Measurements from ENCODE around the gene GPC2.
"Not testable (repeated sequence)": the region's sequence is repeated elsewhere in the genome, so short reads cannot be mapped to it uniquely, and the experiment has no call there.

GPC2 gene

DNA sequence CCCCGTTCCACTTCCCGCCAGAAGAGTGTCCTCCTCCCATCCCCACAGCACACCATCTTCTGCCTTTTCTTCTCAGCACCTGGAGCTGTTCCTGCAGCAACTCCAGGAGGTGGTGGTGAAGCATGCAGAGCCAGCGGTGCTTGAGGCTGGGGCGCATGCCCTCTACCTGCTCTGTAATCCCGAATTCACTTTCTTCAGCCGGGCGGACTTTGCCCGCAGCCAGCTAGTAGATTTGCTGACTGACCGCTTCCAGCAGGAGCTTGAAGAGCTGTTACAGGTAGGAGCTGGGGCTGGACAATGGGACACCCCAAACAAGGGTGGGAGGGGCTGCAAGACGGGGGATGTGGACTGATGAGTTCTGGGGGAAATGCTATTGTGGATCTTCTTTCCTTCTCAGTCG, 23.5 kb upstream of the GPC2 start:
- DNase-seq, result no peak

DNA sequence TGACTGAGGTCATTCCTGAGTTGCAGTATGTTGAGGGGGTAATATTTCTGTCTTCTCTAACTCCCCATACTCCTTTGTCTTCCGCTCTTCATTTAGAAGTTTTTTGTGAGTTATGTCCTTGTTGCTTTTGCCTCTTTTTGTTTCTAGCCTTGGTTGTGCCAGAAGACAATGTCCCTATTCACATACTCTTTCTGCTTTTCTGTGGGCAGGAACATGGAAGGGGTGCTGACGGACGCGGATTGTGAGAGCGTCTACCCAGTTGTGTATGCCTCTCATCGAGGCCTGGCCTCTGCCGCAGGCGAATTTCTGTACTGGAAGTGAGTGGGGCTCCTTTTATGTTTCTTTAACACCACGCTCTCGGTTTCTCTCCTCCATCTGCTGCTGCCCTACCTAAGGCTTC, 21.1 kb upstream of the GPC2 start:
- no peak for DNase-seq

DNA sequence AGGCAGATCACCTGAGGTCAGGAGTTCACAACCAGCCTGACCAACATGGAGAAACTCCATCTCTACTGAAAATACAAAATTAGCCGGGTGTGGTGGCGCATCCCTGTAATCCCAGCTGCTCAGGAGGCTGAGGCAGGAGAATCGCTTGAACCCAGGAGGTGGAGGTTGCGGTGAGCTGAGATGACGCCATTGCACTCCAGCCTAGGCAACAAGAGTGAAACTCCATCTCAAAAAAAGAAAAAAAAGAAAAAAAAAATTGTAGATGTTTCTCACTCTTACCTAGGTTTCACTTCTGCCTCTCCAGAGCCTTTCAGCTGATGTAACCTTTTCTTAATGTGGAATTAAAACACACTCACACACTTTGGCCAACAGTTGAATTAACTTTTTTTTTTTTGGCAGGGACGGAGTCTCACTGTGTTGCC, 18.7 kb upstream of the GPC2 start:
- DNase-seq, result not testable (repeated sequence)

DNA sequence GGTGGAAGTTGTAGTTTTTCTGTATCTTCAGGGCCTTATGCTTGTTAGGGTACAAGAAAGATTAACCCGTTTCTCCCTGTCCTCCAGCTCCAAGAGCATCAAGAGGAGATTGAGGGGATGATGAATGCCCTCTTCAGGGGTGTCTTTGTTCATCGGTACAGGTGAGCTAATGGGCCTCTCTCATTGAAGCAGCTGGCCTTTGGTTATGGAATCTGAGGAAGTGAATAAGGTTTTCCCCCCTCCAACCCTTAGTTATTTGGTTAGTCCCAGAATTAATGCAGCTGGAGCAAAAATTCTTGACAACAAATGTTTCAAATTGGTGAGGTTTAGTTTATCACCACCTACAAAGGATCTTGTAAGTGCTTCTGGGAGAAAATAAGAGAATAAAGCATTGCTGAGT, 18.0 kb upstream of the GPC2 start:
- DNase-seq, result no peak

DNA sequence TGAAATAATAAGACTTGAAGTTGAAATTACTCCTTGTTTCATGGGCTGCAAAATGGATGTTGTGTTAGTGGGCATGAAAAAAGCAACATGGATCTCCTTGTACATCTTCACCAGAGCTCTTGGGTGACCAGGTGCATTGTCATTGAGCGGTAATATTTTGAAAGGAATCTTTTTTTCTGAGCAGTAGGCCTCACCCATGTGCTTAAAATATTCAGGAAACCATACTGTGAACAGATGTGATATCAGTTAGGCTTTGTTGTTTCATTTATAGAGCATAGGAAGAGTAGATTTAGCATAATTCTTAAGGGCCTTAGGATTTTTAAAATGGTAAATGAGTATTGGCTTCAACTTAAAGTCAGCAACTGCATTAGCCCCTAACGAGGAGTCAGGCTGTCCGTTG, 15.8 kb upstream of the GPC2 start:
- DNase-seq, result no peak

DNA sequence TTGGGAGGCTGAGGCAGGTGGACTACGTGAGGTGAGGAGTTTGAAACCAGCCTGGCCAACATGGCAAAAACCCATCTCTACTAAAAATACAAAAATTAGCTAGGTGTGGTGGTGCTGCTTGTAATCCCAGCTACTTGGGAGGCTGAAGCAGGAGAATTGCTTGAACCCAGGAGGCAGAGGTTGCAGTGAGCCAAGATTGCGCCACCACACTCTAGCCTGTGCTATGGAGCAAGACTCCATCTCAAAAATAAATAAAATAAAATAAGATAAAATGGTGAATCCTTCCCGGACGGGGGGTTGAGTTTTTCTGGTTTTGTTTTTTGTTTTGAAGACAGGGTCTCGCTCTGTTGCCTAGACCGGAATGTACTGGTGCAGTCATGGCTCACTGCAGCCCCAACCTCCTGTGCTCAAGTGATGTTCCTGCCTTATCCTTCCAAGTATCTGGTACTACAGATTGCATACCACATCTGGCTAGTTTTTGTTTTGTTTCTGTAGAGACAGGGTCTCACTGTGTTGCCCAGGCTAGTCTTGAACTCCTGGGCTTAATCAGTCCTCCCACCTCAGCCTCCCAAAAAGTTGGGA, 15.2 kb upstream of the GPC2 start:
- not testable (repeated sequence) for DNase-seq

DNA sequence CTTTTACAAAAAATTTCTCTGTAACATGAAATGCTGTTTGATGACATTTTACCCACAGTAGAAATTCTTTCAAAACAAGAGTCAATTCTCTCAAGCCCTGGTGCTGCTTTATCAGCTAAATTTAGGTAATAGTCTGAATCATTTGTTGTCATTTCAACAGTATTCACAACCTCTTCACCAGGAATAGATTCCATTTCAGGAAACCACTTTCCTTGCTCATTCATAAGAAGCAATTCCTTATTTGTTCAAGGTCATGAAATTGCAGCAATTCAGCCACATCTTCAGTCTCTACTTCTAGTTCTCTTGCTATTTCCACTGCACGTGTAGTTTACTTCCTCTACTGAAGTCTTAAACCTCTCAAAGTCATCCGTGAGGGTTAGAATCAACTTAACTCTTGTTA, 14.6 kb upstream of the GPC2 start:
- no peak for DNase-seq

DNA sequence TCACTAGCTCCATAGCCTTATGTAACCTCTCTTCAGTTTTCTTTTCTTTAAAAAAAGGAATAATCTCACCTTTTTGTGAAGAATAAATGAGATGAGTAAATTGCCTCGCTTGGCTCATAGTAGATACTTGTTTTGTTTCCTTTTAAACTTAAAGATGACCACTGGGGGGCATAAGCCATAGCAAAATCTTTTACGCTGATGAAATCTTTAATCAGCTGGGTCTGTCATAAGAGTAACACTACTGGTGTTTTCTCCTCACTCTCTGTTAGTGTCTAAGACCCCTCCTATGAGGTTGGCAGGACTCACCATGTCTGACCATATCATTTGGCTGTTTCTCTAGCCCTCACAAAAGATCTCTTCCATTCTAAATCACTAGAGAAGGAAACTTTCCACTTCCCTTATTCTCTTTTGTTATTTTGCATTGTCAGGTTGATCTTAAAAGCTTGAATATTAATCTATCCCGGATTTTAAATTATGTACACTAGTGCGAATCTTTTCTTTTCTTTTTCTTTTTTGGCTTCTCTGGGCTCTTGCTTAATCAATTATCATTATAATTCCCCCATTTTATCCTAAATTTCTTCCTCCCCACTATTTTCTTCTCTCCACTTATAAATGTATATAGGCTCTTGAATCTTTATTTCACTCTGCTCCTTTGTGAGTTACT, 13.0 kb upstream of the GPC2 start:
- no peak for DNase-seq

DNA sequence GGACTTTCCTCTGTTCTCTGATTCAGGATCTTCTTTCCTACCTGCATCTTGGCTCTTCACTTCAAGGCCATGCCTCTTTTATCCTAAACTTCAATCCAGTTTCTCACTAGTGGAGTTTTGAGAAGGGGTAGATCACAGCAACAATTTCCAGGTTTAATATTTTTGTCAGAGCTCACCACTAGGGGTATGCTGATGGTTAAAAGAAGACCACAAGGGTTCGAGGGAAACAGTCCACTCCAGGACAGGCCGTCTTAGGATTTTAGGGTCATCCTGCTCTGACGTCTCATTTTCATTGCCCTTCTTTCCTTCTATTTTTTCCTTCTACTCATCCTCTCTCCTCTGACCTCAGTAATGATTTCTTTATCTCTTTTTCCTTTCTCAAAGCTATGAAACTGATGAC, 11.9 kb upstream of the GPC2 start:
- no peak for DNase-seq

DNA sequence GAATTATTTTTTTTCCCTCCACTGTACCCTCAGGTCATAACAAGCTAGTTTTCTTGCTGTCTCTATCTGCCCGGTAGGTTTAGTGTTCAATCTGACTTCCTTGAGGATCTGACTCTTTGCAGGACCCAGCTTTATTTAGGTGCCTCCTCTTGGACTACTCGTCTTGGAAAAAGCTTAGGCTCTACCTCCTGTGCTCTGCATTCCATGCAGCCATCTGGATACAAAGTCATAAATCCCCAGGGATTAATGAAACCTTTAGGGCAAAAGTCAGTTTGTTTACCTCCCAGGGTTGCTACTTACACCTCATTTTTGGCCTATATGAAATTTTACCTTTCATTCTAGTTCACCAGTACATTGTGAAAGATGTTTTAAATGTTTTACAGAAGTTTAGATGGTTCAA, 8.5 kb upstream of the GPC2 start:
- DNase-seq, result no peak

DNA sequence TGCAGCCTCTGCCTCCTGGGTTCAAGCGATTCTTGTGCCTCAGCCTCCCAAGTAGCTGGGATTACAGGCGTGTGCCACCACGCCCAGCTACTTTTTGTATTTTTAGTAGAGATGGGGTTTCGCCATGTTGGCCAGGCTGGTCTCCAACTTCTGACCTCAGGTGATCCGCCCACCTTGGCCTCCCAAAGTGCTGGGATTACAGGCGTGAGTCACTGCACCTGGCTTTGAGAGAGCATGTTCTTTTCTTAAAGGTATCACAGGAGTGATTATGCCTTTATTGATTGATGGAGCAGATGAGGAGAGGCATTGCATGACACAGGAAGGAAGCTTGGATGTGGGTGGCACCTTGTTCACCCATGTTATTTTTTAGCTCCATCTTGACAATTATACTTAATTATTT, 5.9 kb upstream of the GPC2 start:
- DNase-seq, result not testable (repeated sequence)

DNA sequence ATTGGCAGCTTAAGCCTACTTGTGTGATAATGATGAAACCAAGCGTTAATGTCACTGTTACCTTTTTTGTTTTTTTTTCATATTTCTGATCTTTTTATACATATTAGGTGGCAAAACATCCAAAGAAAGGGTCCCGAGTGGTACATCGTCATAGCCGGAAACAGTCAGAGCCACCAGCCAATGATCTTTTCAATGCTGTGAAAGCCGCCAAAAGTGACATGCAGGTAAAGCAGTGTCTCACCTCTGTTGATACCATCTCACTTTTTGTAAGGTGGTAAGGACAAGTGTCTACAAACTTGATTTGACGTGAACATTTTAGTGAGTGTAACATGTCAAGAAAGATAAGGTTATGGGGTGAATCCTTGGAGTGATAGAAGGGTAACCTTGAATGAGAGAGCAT, 5.4 kb upstream of the GPC2 start:
- not testable (repeated sequence) for DNase-seq

DNA sequence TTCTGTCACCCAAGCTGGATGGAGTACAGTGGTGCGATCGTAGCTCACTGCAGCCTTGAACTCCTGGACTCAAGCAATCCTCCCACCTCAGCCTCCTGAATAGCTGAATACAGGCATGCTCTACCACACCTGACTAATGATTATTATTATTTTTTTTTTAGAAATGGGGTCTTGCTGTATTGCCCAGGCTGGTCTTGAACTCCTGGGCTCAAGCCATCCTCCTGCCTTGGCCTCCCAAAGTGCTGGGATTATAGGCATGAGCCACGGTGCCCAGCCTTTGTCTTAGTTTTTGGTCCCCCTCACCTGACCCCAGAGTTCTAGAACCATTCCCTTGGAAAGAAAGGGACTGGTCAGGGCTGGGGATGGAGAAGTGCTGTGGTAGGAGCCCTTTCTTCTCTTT, 2.9 kb upstream of the GPC2 start:
- DNase-seq, result not testable (repeated sequence)

DNA sequence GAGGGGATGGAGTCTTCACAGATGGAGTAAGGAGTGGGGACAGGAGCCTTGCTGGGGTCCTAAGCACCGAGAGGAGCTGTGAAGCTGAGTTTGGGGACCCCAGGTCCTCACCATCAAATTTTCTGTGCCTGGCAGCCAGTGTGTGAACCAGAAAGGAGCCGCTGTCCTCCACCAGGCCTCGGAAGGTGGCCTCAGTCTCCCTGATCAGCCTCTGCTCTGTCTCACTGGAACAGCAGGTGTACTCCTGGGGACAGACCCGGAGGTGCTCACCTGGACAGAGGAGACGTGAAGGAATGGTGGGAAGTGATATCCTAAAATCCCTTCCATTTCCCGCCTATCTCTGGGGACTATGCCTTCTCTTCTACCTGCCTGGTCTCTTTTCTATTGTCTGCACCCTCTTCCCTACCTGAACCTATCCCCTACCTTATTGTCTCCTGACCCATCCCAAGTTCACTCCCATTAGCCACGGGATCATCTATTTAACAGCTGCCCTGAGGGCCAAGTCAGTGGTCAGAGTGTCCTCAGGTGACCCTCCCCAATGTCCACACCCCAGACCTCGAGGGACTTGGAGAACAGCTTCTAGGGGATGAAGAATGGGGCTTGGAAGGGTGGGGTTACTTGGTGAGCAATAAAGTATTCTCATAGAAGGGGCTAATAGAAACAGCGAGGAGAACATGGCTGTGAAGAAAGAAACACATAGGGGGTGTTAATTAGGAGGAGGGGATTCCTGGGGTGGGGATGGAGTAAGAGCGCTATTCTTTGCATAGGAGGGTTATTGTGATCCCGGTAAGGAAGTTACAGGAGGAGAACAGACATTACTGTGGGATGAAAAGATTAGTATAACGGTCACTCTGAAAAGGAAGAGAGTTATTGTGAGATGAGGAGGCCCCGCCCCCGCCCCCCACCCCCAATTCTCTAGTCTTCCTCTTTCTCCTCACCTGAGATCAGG, 811 bp downstream of the GPC2 start:
- DNase-seq, result no peak

DNA sequence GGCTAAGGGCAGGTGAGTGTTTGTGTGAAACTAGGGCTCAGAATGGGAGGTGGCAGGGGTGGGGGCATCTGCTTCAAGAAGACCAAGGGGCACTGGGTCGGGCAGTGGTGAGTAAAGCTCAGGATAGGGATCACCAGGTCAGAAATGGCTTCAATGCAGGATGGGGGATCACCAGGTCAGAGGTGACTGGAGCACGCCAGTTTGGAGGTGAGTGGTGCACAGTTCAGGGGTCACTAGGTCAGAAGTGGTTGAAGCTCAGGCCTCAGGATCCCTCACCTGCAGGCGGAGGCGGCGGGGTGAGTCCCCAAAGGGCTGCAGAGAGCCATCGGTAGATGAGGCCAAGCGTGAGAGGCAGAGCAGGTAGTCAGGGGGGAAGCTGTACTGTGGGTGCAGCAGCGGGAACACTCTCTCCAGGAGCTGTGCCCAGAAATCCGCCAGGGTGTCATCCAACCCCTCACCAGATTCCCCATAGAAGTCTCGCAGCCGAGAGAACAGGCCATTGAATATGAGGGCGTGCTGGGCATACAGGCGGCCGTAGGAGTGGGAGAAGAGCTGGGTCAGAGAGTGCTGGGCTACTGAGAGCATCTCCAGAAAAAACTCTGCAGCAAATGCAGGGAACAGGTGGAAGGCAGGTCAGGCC, 1.8 kb downstream of the GPC2 start:
- DNase-seq, result no peak

DNA sequence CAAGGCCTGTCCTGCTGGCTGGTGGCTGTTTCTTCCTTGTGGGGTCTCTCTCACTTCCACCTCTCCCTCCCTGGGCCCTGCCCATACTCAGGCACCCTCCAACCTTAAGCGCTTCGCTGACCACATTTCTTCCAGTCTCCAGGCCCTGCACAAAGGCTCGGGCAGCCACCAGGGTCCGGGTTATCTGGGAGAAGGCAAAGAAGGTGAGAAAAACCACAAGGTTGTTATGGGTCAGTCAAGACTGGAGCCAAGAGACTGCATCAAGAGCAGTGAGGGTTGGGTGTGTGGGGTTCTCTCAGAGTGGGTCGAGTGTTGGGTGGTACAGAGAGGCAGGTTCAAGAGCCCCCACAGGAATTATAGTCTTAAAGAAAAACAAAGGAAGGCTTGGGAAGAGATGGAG, 2.6 kb downstream of the GPC2 start:
- DNase-seq, result no peak

DNA sequence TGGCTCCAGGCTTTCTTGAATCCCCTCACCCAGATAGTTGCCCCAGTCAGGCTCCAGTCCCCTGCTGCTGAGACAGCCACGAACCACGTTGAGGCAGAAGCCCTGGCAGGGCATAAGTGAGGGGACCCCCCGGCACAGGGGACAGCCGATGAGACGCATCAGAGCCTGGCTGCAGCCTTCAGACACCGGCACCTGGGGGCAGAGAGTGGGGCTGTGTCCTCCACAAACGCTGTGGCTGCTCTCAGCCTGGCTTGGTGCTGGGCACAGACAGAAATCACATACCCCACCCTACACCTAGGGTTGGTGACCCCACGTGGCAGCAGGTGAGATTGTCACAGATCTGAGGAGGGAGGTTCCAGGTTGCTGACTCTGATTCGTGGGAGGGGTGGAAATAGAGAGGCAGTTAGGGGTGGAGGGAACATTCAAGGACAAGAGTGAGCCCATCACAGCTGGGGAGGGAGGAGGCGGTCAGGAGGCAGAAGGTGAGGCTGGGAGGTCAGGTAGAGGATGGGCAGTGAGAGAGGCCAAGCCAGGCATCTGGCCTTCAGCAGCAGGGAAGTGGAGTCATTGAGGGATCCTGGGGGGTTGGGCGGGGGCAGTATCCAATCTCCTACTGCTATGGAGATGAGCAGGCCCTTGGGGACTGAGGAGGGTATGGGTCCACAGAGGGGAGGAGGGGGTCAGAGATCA, 3.2 kb downstream of the GPC2 start:
- no peak for DNase-seq

DNA sequence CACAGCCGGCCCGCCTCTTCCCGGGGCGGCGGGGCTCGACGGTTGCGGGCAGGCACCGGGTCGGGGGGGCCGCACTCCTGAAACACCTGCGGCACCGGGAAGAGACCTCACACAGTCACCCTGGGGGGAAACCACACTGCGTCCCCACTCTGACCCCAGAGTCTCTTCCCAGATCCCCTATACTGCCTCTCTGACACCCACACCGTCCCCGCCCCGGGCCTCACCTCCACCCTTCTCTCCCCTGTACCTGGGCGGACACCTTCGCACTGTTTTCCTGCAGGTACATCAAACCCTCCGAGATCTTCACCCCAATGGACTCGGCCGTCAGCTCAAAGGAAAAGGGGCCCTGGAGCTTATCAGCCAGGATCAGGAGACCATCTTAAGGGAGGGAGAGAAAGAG, 5.3 kb downstream of the GPC2 start:
- no peak for DNase-seq

DNA sequence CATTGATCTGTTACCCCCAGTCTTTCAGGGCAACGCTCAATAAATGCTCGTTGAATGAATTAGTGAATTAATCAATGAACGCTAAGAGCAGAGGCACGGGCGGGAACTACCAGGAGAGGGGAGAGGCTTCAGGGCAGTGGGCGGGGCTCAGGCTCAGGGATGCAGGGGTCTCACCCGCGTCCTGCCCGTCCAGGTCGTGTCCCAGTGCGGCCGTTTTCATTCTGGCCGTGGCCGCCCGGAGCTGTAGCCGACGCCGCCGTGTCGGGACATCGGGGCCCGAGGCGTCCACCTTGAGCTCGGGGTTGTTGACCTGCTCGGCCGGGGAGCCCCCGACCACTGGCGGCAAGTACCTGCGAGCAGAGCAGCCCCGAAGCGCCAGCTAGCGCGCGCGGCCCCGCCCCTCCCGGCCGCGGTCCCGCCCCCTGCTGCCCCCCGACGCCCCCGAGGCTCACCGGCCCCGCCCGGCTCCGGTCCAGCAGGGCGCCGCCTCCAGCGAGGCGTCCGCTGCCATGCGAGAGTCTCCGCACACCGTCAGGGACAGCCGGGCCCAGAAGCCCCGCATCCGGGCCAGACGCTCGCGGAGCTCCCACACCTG, 6.0 kb downstream of the GPC2 start:
- DNase-seq, result no peak

DNA sequence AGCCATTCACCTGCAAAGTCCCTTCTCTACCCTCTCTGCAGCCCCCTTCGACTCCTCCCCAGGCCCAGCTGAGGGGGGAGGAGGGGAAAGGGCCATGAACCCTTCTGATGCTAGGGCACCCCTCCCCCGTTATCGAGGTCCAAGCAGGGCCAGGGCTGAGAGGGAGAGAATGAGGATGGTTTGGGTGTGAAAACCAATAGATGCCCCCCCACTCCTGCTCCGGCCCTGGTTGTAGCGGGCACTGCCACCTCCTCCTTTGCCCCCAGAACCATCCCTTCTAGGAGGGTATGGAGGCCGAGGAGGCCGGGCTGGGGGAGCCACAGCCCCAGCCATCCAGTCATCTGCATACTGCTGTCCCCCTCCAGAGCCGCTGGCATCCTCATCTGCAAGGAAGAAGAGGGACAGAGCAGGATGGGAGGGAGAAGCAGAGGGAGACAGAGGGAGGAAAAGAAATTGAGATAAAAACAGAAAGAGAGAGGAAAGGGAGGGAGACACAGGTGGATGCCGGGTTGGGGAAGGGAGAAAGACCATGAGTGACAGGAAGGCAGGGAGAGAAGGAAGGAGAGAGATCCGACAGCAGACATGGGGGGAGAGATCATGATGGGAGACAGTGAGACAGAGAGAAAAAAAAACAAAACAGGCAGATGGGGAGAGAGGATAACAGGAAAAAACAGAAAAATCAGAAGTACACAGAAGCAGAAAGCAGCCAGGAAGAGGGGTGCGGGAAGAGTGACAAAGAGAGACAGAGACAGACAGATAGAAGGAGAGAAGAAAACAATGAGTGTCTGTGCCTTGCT, 6.9 kb downstream of the GPC2 start:
- no peak for DNase-seq

DNA sequence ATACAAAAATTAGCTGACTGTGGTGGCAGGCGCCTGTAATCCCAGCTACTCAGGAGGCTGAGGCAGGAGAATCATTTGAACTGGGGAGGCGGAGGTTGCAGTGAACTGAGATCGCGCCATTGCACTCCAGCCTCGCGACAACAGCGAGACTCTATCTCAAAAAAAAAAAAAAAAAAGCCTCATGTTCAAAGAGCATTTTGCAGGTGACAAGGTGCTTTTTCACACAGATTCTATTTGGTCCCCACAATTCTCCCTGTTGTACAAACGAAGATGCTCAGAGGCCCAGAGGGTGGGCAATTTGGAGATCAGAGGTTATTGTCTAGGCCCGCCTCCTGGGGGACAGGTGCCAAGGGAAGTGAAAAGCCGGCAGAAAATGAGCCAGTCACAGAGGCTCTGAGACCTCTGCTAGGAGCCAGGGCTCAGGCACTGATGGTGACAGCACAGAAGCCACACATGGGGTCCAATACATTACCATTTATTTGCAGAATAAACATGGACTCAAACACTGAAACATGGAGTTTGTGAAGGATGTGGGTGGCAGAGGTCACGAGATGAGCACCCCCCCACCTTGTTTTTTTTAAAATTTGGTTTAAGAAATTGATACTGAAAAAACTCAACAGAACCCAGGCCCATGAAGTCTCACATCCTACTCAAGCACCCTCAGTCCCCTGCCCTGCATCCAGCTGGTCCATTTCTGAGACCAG, 7.9 kb downstream of the GPC2 start:
- no peak for DNase-seq
